K562 (cell line): ENCODE results near the gene WDR13. TPM values are rescaled to one million over a fixed set of nuclear protein-coding genes. Genes with fewer than 3 reads are reported as not detected.

Experiments
- CBX2 ChIP-seq: fragments of 200-600 bp; sonication (generic); IDR thresholded peaks from one replicate; pipeline ENCODE4 v1.6.1; 2012; ENCODE audit warnings: mild to moderate bottlenecking, low read length, inconsistent platforms; ENCODE audit not compliant: insufficient read depth, poor library complexity, severe bottlenecking
- CBX3 ChIP-seq, 2 experiments: IDR thresholded peaks; 1 replicate in 1 of 2; 2 replicates in 1 of 2; pipeline ENCODE4 v1.6.1; 2012; ENCODE audit warnings: inconsistent platforms in 2 of 2, low read length in 2 of 2, borderline replicate concordance in 1 of 2, control low read depth in 1 of 2
- EWSR1 ChIP-seq: fragments of 450-650 bp; IDR thresholded peaks from 2 replicates; pipeline ENCODE4 v1.6.1; 2018; ENCODE audit warnings: borderline replicate concordance, mild to moderate bottlenecking, low read depth, moderate library complexity; ENCODE audit not compliant: partially characterized antibody
- HNRNPH1 ChIP-seq: fragments of 200-400 bp; formaldehyde crosslinking; optimal IDR thresholded peaks from 2 replicates; pipeline ENCODE3; 2017; ENCODE audit warnings: low read depth, mild to moderate bottlenecking, low read length, moderate library complexity
- HNRNPUL1 ChIP-seq: fragments of 200-400 bp; formaldehyde crosslinking; IDR thresholded peaks from 2 replicates; pipeline ENCODE4 v1.6.1; 2017; ENCODE audit warnings: low read length
- KDM1A ChIP-seq, 2 experiments: fragments of 450-650 bp; IDR thresholded peaks; 2 replicates each; pipeline ENCODE4 v1.6.1; 2016; ENCODE audit warnings: mild to moderate bottlenecking in 2 of 2
- POLR2AphosphoS2 ChIP-seq: IDR thresholded peaks from 2 replicates; pipeline ENCODE4 v1.6.1; 2012; ENCODE audit warnings: low read length, improper control_type of control experiment
- POLR2B ChIP-seq: fragments of 450-650 bp; IDR thresholded peaks from 2 replicates; pipeline ENCODE4 v1.6.1; 2018; ENCODE audit warnings: low read depth; ENCODE audit not compliant: partially characterized antibody
- PRMT5 ChIP-seq: sonication (generic); formaldehyde crosslinking; IDR thresholded peaks from 2 replicates; pipeline ENCODE4 v1.5.0; 2020; ENCODE audit warnings: missing genetic modification reagents
- RBM39 ChIP-seq: fragments of 200-400 bp; formaldehyde crosslinking; optimal IDR thresholded peaks from 2 replicates; pipeline ENCODE3; 2018; ENCODE audit warnings: low read depth, low read length
- RFX5 ChIP-seq: IDR thresholded peaks from 2 replicates; pipeline ENCODE4 v1.6.1; 2011; ENCODE audit warnings: low read depth, mild to moderate bottlenecking, improper control_type of control experiment, low read length
- RHOXF2B ChIP-seq: fragments of 250-450 bp; sonication (Bioruptor Pico); conservative IDR thresholded peaks from 2 replicates; pipeline ENCODE4 v1.5.1; 2021
- SIN3A ChIP-seq, 2 experiments: fragments of 150-350 bp in 1 of 2; IDR thresholded peaks; 2 replicates each; pipeline ENCODE4 v1.6.1; 2011 to 2016; ENCODE audit warnings: borderline replicate concordance in 2 of 2, low read depth in 2 of 2, low read length in 2 of 2, mild to moderate bottlenecking in 2 of 2, moderate library complexity in 2 of 2; ENCODE audit not compliant: control insufficient read depth in 1 of 2
- SMAD3 ChIP-seq: fragments of 450-650 bp; formaldehyde crosslinking; conservative IDR thresholded peaks from 2 replicates; pipeline ENCODE4 v1.4.0; 2020; ENCODE audit warnings: mild to moderate bottlenecking
- SRF ChIP-seq, 2 experiments: fragments of 250-450, 450-650 bp in 1 of 2; sonication (Bioruptor Pico) in 1 of 2; sonication (generic) in 1 of 2; formaldehyde crosslinking; IDR thresholded peaks; 2 replicates each; pipeline versions ENCODE4 v1.5.0 to v1.5.1; 2020 to 2022; ENCODE audit warnings: mild to moderate bottlenecking in 1 of 2, missing genetic modification reagents in 1 of 2
- TARDBP ChIP-seq: fragments of 450-650 bp; IDR thresholded peaks from 2 replicates; pipeline ENCODE4 v1.6.1; 2016
- THRB ChIP-seq: fragments of 450-650 bp; formaldehyde crosslinking; conservative IDR thresholded peaks from 2 replicates; pipeline ENCODE4 v1.4.0; 2022; ENCODE audit warnings: mild to moderate bottlenecking, missing genetic modification characterization
- TRIM24 ChIP-seq, 2 experiments: fragments of 450-650 bp; IDR thresholded peaks; 2 replicates each; pipeline ENCODE4 v1.6.1; 2016
- ZBTB26 ChIP-seq: fragments of 450-650 bp; formaldehyde crosslinking; IDR thresholded peaks from 2 replicates; pipeline ENCODE4 v1.4.0; 2022; ENCODE audit warnings: missing genetic modification characterization
- ZNF175 ChIP-seq: fragments of 200-800 bp; sonication (Bioruptor generic); IDR thresholded peaks from 2 replicates; pipeline ENCODE4 v1.6.1; 2016; ENCODE audit warnings: low read depth, mild to moderate bottlenecking, missing genetic modification characterization, missing compliant biosample characterization
- ZNF274 ChIP-seq: IDR thresholded peaks from 2 replicates; pipeline ENCODE4 v1.6.1; 2011; ENCODE audit warnings: low read depth, mild to moderate bottlenecking, low read length, moderate library complexity, borderline replicate concordance
- ZNF3 ChIP-seq: fragments of 250-450 bp; sonication (Bioruptor Pico); IDR thresholded peaks from 2 replicates; pipeline ENCODE4 v1.5.0; 2021; ENCODE audit warnings: mild to moderate bottlenecking, moderate library complexity
- polyA plus RNA-seq, 8 experiments: library from polyadenylated mRNA; depleted of rRNA in 4 of 8; stranded (reverse) in 5 of 8; unstranded in 3 of 8; fragments of >200 nt; fragmentation: Nextera tagmentation in 2 of 8; fragmentation: Illumina TruSeq in 1 of 8; extraction: Ambion mirVana in 2 of 8; extraction: Trizol in 1 of 8; gene quantifications; 2 replicates each; pipeline versions ENCODE4 v1.2.1 to v1.2.3, GENCODE V29; 2011 to 2014; ENCODE audit warnings: inconsistent platforms in 1 of 8, missing spikeins in 1 of 8
- total RNA-seq, 7 experiments: library from RNA; depleted of rRNA in 6 of 7; stranded (reverse); fragments of >200 nt in 6 of 7; fragmentation: Illumina TruSeq in 2 of 7; extraction: Trizol in 2 of 7; gene quantifications; 2 replicates each; pipeline versions ENCODE4 v1.2.1 to v1.2.3, GENCODE V29; 2011 to 2021; ENCODE audit warnings: low replicate concordance in 1 of 7
- TF ChIP-seq, protein P1 (sequence below): fragments of 200-800 bp; sonication (Bioruptor generic); IDR thresholded peaks from 2 replicates; pipeline ENCODE4 v1.6.1; 2017; ENCODE audit warnings: missing genetic modification characterization, missing compliant biosample characterization

Gene WDR13
- total and polyA plus RNA-seq, 9 of the 15 experiments (the other 6 are each of a cell fraction or from before 2014, with no cell fraction given) = 7.4 to 70.5 (median 31.4) TPM

GRCh38 chrX:48578661-48579128 lies 18.6 kb upstream of the WDR13 start (continued):
- TF ChIP-seq, protein P1, sequence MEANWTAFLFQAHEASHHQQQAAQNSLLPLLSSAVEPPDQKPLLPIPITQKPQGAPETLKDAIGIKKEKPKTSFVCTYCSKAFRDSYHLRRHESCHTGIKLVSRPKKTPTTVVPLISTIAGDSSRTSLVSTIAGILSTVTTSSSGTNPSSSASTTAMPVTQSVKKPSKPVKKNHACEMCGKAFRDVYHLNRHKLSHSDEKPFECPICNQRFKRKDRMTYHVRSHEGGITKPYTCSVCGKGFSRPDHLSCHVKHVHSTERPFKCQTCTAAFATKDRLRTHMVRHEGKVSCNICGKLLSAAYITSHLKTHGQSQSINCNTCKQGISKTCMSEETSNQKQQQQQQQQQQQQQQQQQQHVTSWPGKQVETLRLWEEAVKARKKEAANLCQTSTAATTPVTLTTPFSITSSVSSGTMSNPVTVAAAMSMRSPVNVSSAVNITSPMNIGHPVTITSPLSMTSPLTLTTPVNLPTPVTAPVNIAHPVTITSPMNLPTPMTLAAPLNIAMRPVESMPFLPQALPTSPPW = no peak
- no peak for TF ChIP-seq ZNF274
- TF ChIP-seq RBM39 = no peak
- peak; percentile 40; the same call in 1 of the 2 replicates for TF ChIP-seq SMAD3 (CRISPR knock-in tag)
- no peak for TF ChIP-seq ZNF175 (CRISPR knock-in tag)
- TF ChIP-seq PRMT5 = no peak
- no peak for TF ChIP-seq RFX5
- no peak for TF ChIP-seq ZNF3
- no peak for TF ChIP-seq HNRNPUL1
- no peak for TF ChIP-seq CBX3 (IDR thresholded peaks at IDR 0.05; ENCODE audit: borderline replicate concordance in 1 of 2, low read length in 2 of 2)
- TF ChIP-seq HNRNPH1 = no peak
- peak; percentile 40 for TF ChIP-seq POLR2B
- TF ChIP-seq KDM1A (IDR thresholded peaks at IDR 0.05) = no peak
- TF ChIP-seq POLR2AphosphoS2 = peak; percentile 50; the same call in 1 of the 2 replicates
- peak; percentile 74 for TF ChIP-seq EWSR1
- no peak for TF ChIP-seq RHOXF2B
- no peak for TF ChIP-seq TRIM24 (IDR thresholded peaks at IDR 0.05)
- TF ChIP-seq SIN3A (IDR thresholded peaks at IDR 0.05; ENCODE audit: borderline replicate concordance in 2 of 2, control insufficient read depth in 1 of 2, low read depth in 2 of 2, low read length in 2 of 2) = 0 out of 4 replicates have a peak, but pooled peaks of 1 of the 2 experiments have one; percentile 6
- TF ChIP-seq CBX2 = no peak
- peak; percentile 65; the same call in 1 of the 2 replicates for TF ChIP-seq THRB (CRISPR knock-in tag)
- no peak for TF ChIP-seq SRF (CRISPR knock-in tag; IDR thresholded peaks at IDR 0.05)
- no peak for TF ChIP-seq TARDBP
- TF ChIP-seq ZBTB26 = no peak
